ENCODE results near the gene STK40. TPM values are rescaled to one million over a fixed set of nuclear protein-coding genes. Genes with fewer than 3 reads are reported as not detected.

The STK40 gene
- total RNA-seq, 4 donors from 2014 or later: 25.7 to 39.3 (median 30.0) TPM

- H3K4me1 ChIP-seq: peaks cover 0 to 39% (median 12%) of the 10 kb centered on the region in 4 donors
- H3K4me3 ChIP-seq: no peak overlapping the region
- no peaks in the 10 kb centered on the region for H3K27me3 ChIP-seq
- no peak overlapping the region for H3K27ac ChIP-seq
- H3K36me3 ChIP-seq: peaks cover 0 to 48% (median 20%) of the 10 kb centered on the region in 3 donors
- H3K9me3 ChIP-seq: no peaks in the 10 kb centered on the region
- TF ChIP-seq EP300 (IDR thresholded peaks at IDR 0.05) (no peak), POLR2A (IDR thresholded peaks at IDR 0.05) (no peak), CTCF (IDR thresholded peaks at IDR 0.05) (no peak)
- 75 to 83% methylated on average over 4 of the region's 4 CpGs for WGBS, 2 donors
- DNase-seq (ENCODE audit: low spot score in 2 of 2): no peak
Measured at GRCh38 chr1:36392836-36393235, 7.1 kb upstream of the STK40 start.

- WGBS, 2 donors: 82 to 89% methylated on average over 8 of the region's 8 CpGs
- Histone ChIP-seq H3K9me3 (no peaks in the 10 kb centered on the region), H3K4me1 (peaks cover 0 to 44% (median 19%) of the 10 kb centered on the region in 4 donors), H3K27ac (no peak overlapping the region), H3K4me3 (no peak overlapping the region), H3K36me3 (peaks cover 0 to 48% (median 20%) of the 10 kb centered on the region in 3 donors), H3K27me3 (no peaks in the 10 kb centered on the region)
- DNase-seq (ENCODE audit: low spot score in 2 of 2): no peak
- no peak for TF ChIP-seq EP300 (IDR thresholded peaks at IDR 0.05)
Measured at GRCh38 chr1:36391271-36391670, 5.5 kb upstream of the STK40 start.

- peak overlapping the region in 2 of 4 donors; percentile 97 for H3K27ac ChIP-seq
- 94% methylated on average over 2 of the region's 2 CpGs for WGBS, 2 donors
- peaks cover 0 to 38% (median 19%) of the 10 kb centered on the region in 4 donors for H3K4me1 ChIP-seq
- H3K27me3 ChIP-seq: no peaks in the 10 kb centered on the region
- no peak overlapping the region for H3K4me3 ChIP-seq
- no peaks in the 10 kb centered on the region for H3K9me3 ChIP-seq
- peaks cover 0 to 48% (median 20%) of the 10 kb centered on the region in 3 donors for H3K36me3 ChIP-seq
- DNase-seq (ENCODE audit: low spot score in 2 of 2): no peak
- TF ChIP-seq POLR2A (IDR thresholded peaks at IDR 0.05) (no peak), EP300 (IDR thresholded peaks at IDR 0.05) (no peak), CTCF (IDR thresholded peaks at IDR 0.05) (no peak)
Measured at GRCh38 chr1:36390411-36390810, 4.7 kb upstream of the STK40 start.

- no peak for DNase-seq (ENCODE audit: low spot score in 2 of 2)
- Histone ChIP-seq H3K36me3 (peaks cover 0 to 48% (median 20%) of the 10 kb centered on the region in 3 donors), H3K9me3 (no peaks in the 10 kb centered on the region), H3K27ac (peak overlapping the region in 2 of 4 donors; percentile 97), H3K4me1 (peaks cover 0 to 34% (median 19%) of the 10 kb centered on the region in 4 donors), H3K27me3 (no peaks in the 10 kb centered on the region), H3K4me3 (no peak overlapping the region)
- WGBS, 2 donors: 91 to 95% methylated on average over 1 of the region's 1 CpG
- TF ChIP-seq CTCF (IDR thresholded peaks at IDR 0.05): no peak
- no peak for TF ChIP-seq POLR2A (IDR thresholded peaks at IDR 0.05)
- TF ChIP-seq EP300 (IDR thresholded peaks at IDR 0.05): no peak
Measured at GRCh38 chr1:36389999-36390398, 4.3 kb upstream of the STK40 start.

- Histone ChIP-seq H3K36me3 (peaks cover 0 to 47% (median 20%) of the 10 kb centered on the region in 3 donors), H3K27ac (peak overlapping the region; percentile 92 to 97 (median 96)), H3K4me1 (peaks cover 0 to 39% (median 26%) of the 10 kb centered on the region in 4 donors), H3K9me3 (no peaks in the 10 kb centered on the region), H3K4me3 (no peak overlapping the region), H3K27me3 (no peaks in the 10 kb centered on the region)
- no peak for TF ChIP-seq EP300 (IDR thresholded peaks at IDR 0.05)
- no peak for TF ChIP-seq CTCF (IDR thresholded peaks at IDR 0.05)
- no peak for TF ChIP-seq POLR2A (IDR thresholded peaks at IDR 0.05)
- 62 to 65% methylated on average over 2 of the region's 2 CpGs for WGBS, 2 donors
- DNase-seq (ENCODE audit: low spot score in 2 of 2): no peak
Measured at GRCh38 chr1:36389261-36389660, 3.5 kb upstream of the STK40 start.
